HUES6 (cell line): ENCODE results near the gene ATP1A2.
A peak's percentile ranks its signal among the peaks of the same experiment; 100 is the strongest.

ENCODE experiments used
- H3K27ac ChIP-seq: 2 replicates; pipeline ENCODE4 v1.7.0; 2013; ENCODE audit warnings: low read depth, mild to moderate bottlenecking, low read length, inconsistent platforms
- H3K27me3 ChIP-seq: 2 replicates; pipeline ENCODE4 v1.6.1; 2013; ENCODE audit warnings: low read length; ENCODE audit not compliant: control insufficient read depth, insufficient read depth
- H3K36me3 ChIP-seq: 2 replicates; pipeline ENCODE4 v1.6.1; 2013; ENCODE audit warnings: low read length; ENCODE audit not compliant: control insufficient read depth, insufficient read depth
- H3K4me1 ChIP-seq: 2 replicates; pipeline ENCODE4 v1.6.1; 2013; ENCODE audit warnings: low read length; ENCODE audit not compliant: control insufficient read depth, insufficient read depth
- H3K4me3 ChIP-seq: 2 replicates; pipeline ENCODE4 v1.5.1; 2013; ENCODE audit warnings: low read depth, low read length
- H3K9ac ChIP-seq: one replicate; pipeline ENCODE4 v1.6.1; 2013; ENCODE audit warnings: mild to moderate bottlenecking, low read length
- H3K9me3 ChIP-seq: 2 replicates; pipeline ENCODE4 v1.6.1; 2013; ENCODE audit warnings: low read depth, low read length; ENCODE audit not compliant: control insufficient read depth, insufficient read depth

Gene ATP1A2

GRCh38 chr1:160095382-160096105, 20.0 kb upstream of the ATP1A2 start:
- Histone ChIP-seq H3K4me1 (peaks cover 36% of the 10 kb centered on the region), H3K9ac (peak overlapping the region; percentile 36), H3K27ac (peak overlapping the region; percentile 87)

GRCh38 chr1:160096274-160097116, 19.1 kb upstream of the ATP1A2 start:
- peaks cover 34% of the 10 kb centered on the region for H3K36me3 ChIP-seq
- no peaks in the 10 kb centered on the region for H3K9me3 ChIP-seq
- H3K27me3 ChIP-seq, result no peaks in the 10 kb centered on the region
- H3K27ac ChIP-seq, result peak overlapping the region; percentile 27
- H3K4me3 ChIP-seq, result peak overlapping the region; percentile 78
- H3K9ac ChIP-seq, result peak overlapping the region; percentile 55
- H3K4me1 ChIP-seq, result peaks cover 41% of the 10 kb centered on the region

More at GRCh38 chr1:160095382-160096105, 20.0 kb upstream of the ATP1A2 start:
- Histone ChIP-seq H3K36me3 (peaks cover 37% of the 10 kb centered on the region), H3K4me3 (peak overlapping the region; percentile 78), H3K27me3 (no peaks in the 10 kb centered on the region), H3K9me3 (no peaks in the 10 kb centered on the region)

GRCh38 chr1:160097151-160097910, 18.2 kb upstream of the ATP1A2 start:
- Histone ChIP-seq H3K9me3 (no peaks in the 10 kb centered on the region), H3K9ac (peak overlapping the region; percentile 55), H3K4me1 (peaks cover 46% of the 10 kb centered on the region), H3K27me3 (no peaks in the 10 kb centered on the region), H3K36me3 (peaks cover 26% of the 10 kb centered on the region), H3K4me3 (peak overlapping the region; percentile 78), H3K27ac (no peak overlapping the region)

- Histone ChIP-seq H3K36me3 (peaks cover 18% of the 10 kb centered on the region), H3K4me1 (peaks cover 55% of the 10 kb centered on the region), H3K27ac (no peak within 1 kb of the TSS), H3K9ac (peak within 1 kb of the TSS; percentile 58), H3K9me3 (no peaks in the 10 kb centered on the region), H3K4me3 (peak within 1 kb of the TSS; percentile 78), H3K27me3 (no peaks in the 10 kb centered on the region)
Observed at GRCh38 chr1:160097911-160098851, 17.4 kb upstream of the ATP1A2 start, which contains the start of gene IGSF8. Gene IGSF8, minus strand, starts transcription at chr1:160098619. Its CDS starts 147 bp downstream, at chr1:160098472.

- Histone ChIP-seq H3K9me3 (no peaks in the 10 kb centered on the region), H3K27ac (no peak overlapping the region), H3K4me1 (peaks cover 63% of the 10 kb centered on the region), H3K9ac (peak overlapping the region; percentile 58), H3K36me3 (peaks cover 10% of the 10 kb centered on the region), H3K4me3 (peak overlapping the region; percentile 64), H3K27me3 (no peaks in the 10 kb centered on the region)
Observed at GRCh38 chr1:160098852-160099561, 16.6 kb upstream of the ATP1A2 start.

GRCh38 chr1:160099716-160100375, 15.7 kb upstream of the ATP1A2 start:
- no peak overlapping the region for H3K9ac ChIP-seq
- no peaks in the 10 kb centered on the region for H3K27me3 ChIP-seq
- no peaks in the 10 kb centered on the region for H3K9me3 ChIP-seq
- H3K36me3 ChIP-seq, result peaks cover 2% of the 10 kb centered on the region
- H3K4me1 ChIP-seq, result peaks cover 70% of the 10 kb centered on the region
- no peak overlapping the region for H3K27ac ChIP-seq
- H3K4me3 ChIP-seq, result no peak overlapping the region

- no peak overlapping the region for H3K27ac ChIP-seq
- peaks cover 57% of the 10 kb centered on the region for H3K4me1 ChIP-seq
- H3K9ac ChIP-seq, result no peak overlapping the region
Observed at GRCh38 chr1:160101037-160101716, 14.4 kb upstream of the ATP1A2 start.

GRCh38 chr1:160101717-160102522, 13.6 kb upstream of the ATP1A2 start:
- Histone ChIP-seq H3K36me3 (no peaks in the 10 kb centered on the region), H3K4me3 (no peak overlapping the region), H3K27me3 (no peaks in the 10 kb centered on the region), H3K9me3 (no peaks in the 10 kb centered on the region), H3K27ac (no peak overlapping the region), H3K9ac (no peak overlapping the region), H3K4me1 (peaks cover 50% of the 10 kb centered on the region)

More at GRCh38 chr1:160101037-160101716, 14.4 kb upstream of the ATP1A2 start:
- no peaks in the 10 kb centered on the region for H3K36me3 ChIP-seq
- no peaks in the 10 kb centered on the region for H3K9me3 ChIP-seq
- no peak overlapping the region for H3K4me3 ChIP-seq
- H3K27me3 ChIP-seq, result no peaks in the 10 kb centered on the region
